RWPE2 (cell line): ENCODE measurements around the gene OR13A1.

Experiments
- ATAC-seq: fragments of 200-7000 bp; cut with Tn5 transposase; 3 replicates; pipeline ENCODE4 v1.9.1; 2021; ENCODE audit warnings: low read depth
- DNase-seq: peaks from one replicate; pipeline ENCODE4 v3.0.0-alpha.2; 2020; ENCODE audit warnings: low spot score
- H3K27ac ChIP-seq: fragments of 450-650 bp; 2 replicates; pipeline ENCODE4 v1.5.1; 2017; ENCODE audit warnings: mild to moderate bottlenecking; ENCODE audit not compliant: poor library complexity, severe bottlenecking
- H3K27me3 ChIP-seq: fragments of 250-450 bp; sonication (Bioruptor Pico); 2 replicates; pipeline ENCODE4 v1.5.1; 2021; ENCODE audit warnings: mild to moderate bottlenecking, moderate library complexity; ENCODE audit not compliant: insufficient read depth, poor library complexity, severe bottlenecking
- H3K36me3 ChIP-seq: fragments of 250-450 bp; sonication (Bioruptor Pico); 2 replicates; pipeline ENCODE4 v1.5.1; 2020; ENCODE audit warnings: low read depth, mild to moderate bottlenecking, moderate library complexity
- H3K4me1 ChIP-seq: fragments of 250-450 bp; sonication (Bioruptor Pico); 2 replicates; pipeline ENCODE4 v1.5.1; 2021; ENCODE audit warnings: mild to moderate bottlenecking, moderate library complexity; ENCODE audit not compliant: insufficient read depth, poor library complexity, severe bottlenecking
- H3K4me3 ChIP-seq: fragments of 250-450 bp; sonication (Bioruptor Pico); 2 replicates; pipeline ENCODE4 v1.5.1; 2021; ENCODE audit warnings: mild to moderate bottlenecking, moderate library complexity; ENCODE audit not compliant: severe bottlenecking
- H3K9me3 ChIP-seq: fragments of 250-450 bp; sonication (Bioruptor Pico); 2 replicates; pipeline ENCODE4 v1.5.1; 2021; ENCODE audit warnings: mild to moderate bottlenecking, moderate library complexity; ENCODE audit not compliant: severe bottlenecking
- CTCF ChIP-seq: fragments of 450-650 bp; IDR thresholded peaks from one replicate; pipeline ENCODE4 v1.5.1; 2017; ENCODE audit warnings: mild to moderate bottlenecking, moderate library complexity; ENCODE audit not compliant: poor library complexity, severe bottlenecking

The OR13A1 gene

DNA sequence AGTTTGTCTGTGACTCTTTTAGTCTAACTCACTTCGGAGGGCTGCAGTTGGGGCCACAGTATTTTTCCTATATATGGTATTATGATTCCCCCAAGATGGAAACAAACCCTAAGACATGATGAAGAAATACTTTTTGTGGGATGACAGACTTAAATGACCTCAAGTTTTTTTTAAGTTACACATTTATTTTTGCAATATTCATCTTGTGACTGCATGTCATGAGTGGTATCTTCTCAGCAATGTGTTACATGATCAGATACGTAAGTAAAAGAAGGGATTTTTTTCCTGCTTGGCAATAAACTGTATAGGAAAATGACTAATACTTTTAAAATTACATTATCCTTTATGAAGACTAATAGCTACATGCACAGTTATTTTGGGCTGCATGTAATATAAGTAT lies 57.8 kb downstream of the OR13A1 start:
- no peak for TF ChIP-seq CTCF
- no peak overlapping the region for H3K4me3 ChIP-seq
- ATAC-seq (no peak), DNase-seq (no peak)
- H3K4me1 ChIP-seq, result no peaks in the 10 kb centered on the region
- H3K27me3 ChIP-seq, result peaks cover 13% of the 10 kb centered on the region
- no peaks in the 10 kb centered on the region for H3K36me3 ChIP-seq
- no peak overlapping the region for H3K27ac ChIP-seq
- H3K9me3 ChIP-seq, result no peaks in the 10 kb centered on the region

DNA sequence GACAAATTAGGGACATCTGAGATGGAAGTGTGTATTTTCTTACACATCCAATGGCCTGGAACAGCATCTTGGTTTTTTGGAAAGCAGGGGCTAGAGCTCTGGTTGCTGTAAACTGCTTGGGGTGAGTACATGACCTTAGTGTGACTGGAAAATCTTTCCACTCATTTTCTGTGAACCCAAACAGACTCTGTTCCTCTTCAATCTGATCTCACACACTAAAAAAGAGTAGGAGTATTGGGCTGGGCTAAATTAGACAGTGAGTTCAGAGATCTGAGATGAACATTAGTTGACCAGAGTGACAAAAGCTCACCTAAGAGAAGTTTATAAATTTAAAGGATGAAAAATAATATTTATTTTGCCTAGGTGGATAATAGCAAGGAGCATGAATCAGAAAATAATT lies 59.2 kb downstream of the OR13A1 start:
- H3K36me3 ChIP-seq, result no peaks in the 10 kb centered on the region
- no peak for ATAC-seq
- no peaks in the 10 kb centered on the region for H3K4me1 ChIP-seq
- DNase-seq, result no peak
- H3K27me3 ChIP-seq, result peaks cover 2% of the 10 kb centered on the region
- TF ChIP-seq CTCF, result no peak
- no peak overlapping the region for H3K4me3 ChIP-seq
- no peak overlapping the region for H3K27ac ChIP-seq
- no peaks in the 10 kb centered on the region for H3K9me3 ChIP-seq

GRCh38 chr10:45255706-45256105 lies 59.7 kb downstream of the OR13A1 start:
- no peak for ATAC-seq
- Histone ChIP-seq H3K4me3 (no peak overlapping the region), H3K27ac (no peak overlapping the region), H3K36me3 (no peaks in the 10 kb centered on the region), H3K27me3 (no peaks in the 10 kb centered on the region), H3K4me1 (no peaks in the 10 kb centered on the region), H3K9me3 (no peaks in the 10 kb centered on the region)
- no peak for DNase-seq
- no peak for TF ChIP-seq CTCF

GRCh38 chr10:45254892-45255291 lies 60.5 kb downstream of the OR13A1 start:
- Histone ChIP-seq H3K4me3 (no peak overlapping the region), H3K36me3 (no peaks in the 10 kb centered on the region), H3K9me3 (no peaks in the 10 kb centered on the region), H3K27ac (no peak overlapping the region), H3K27me3 (no peaks in the 10 kb centered on the region), H3K4me1 (no peaks in the 10 kb centered on the region)
- DNase-seq, result no peak
- no peak for TF ChIP-seq CTCF
- no peak for ATAC-seq

DNA sequence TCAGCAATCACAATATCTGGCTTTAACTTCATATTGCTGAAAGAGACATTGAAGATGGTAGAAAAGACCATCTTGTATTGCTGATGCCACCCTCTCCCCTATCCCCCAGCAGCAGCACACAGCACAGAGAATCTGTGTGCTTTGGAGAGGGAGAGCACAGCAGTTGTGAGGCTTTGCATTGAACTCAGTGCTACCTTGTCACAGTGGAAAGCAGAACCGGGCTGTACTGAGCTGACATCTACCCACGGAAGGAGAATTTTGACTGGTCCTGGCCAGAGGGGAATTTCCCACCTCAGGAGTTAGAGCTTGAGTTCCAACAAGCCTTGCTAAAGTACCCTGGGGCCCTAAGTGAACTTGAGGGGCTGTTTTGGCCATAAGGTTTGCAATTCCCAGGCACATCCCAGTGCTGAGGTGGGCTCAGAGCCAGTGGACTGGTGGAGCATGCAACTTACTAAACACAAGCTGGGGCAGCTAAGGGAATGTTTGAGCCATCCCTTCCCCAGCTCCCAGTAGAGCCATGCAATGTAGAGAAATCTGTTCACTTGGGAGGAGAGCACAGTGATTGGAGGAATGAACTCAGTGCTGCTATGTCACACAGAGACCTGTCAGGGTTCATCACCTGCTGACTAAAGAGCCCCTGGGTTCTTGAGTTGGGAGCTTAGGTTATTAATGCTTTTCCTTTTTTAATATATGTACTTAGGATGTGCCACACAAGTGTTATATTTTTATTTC lies 62.1 kb downstream of the OR13A1 start:
- no peaks in the 10 kb centered on the region for H3K27me3 ChIP-seq
- no peaks in the 10 kb centered on the region for H3K9me3 ChIP-seq
- H3K4me3 ChIP-seq, result no peak overlapping the region
- no peak for TF ChIP-seq CTCF
- ATAC-seq (no peak), DNase-seq (no peak)
- no peaks in the 10 kb centered on the region for H3K4me1 ChIP-seq
- H3K27ac ChIP-seq, result no peak overlapping the region
- H3K36me3 ChIP-seq, result no peaks in the 10 kb centered on the region
